Fibroblast of pulmonary artery (primary cell): ENCODE data around the gene TOMM40.
"Not testable (repeated sequence)": the region's sequence is repeated elsewhere in the genome, so short reads cannot be mapped to it uniquely, and the experiment has no call there.

ENCODE experiments used
- DNase-seq: peaks from one replicate; pipeline ENCODE4 v3.0.0-alpha.2; 2010; ENCODE audit warnings: low read depth
- H3K4me3 ChIP-seq: replicated peaks from 2 replicates; pipeline ENCODE4 v1.5.1; 2011; ENCODE audit warnings: low read depth, mild to moderate bottlenecking, control low read depth, low read length, moderate library complexity
- TF ChIP-seq, protein P1 (sequence below): IDR thresholded peaks from 2 replicates; pipeline ENCODE4 v1.5.1; 2011; ENCODE audit warnings: mild to moderate bottlenecking, control low read depth, low read length, inconsistent platforms; ENCODE audit errors: missing control alignments

Gene TOMM40

DNA sequence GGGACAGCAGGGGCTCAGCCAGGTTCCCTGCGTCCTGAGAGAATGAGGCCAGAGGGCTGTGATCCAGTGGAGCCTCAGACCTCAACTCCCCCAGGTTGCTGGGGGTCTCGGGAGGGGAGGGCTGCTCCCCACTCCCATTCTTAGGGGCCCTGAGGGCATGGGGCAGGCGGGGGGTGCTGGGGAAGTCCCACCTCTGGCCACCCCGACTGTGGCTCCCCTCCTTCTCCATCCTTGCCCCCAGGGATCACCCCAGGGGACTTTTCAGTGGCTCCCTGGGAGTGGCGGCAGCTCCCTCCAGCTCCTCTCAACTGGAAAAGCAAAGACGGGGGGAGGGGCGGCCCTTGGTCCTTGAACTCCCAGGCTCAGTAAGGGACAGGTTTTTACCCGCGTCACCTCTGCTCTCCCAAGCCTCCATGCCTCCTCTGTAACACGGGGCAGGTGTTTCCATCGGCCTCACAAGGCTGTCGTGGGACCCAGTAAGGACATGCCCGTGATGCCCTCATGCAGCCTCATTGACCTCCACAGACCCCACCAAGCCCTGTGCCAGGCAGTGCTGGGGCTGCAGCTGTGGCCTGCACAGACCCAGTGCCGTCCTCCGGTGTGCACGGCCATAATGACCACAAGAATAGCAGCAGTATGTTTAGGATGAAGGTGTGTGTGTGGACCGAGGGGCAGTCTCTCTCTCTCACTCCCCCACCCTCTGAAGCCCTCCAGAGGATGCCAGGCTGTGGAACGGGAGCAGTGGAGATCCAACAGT is 11.6 kb upstream of the TOMM40 start:
- TF ChIP-seq, protein P1, sequence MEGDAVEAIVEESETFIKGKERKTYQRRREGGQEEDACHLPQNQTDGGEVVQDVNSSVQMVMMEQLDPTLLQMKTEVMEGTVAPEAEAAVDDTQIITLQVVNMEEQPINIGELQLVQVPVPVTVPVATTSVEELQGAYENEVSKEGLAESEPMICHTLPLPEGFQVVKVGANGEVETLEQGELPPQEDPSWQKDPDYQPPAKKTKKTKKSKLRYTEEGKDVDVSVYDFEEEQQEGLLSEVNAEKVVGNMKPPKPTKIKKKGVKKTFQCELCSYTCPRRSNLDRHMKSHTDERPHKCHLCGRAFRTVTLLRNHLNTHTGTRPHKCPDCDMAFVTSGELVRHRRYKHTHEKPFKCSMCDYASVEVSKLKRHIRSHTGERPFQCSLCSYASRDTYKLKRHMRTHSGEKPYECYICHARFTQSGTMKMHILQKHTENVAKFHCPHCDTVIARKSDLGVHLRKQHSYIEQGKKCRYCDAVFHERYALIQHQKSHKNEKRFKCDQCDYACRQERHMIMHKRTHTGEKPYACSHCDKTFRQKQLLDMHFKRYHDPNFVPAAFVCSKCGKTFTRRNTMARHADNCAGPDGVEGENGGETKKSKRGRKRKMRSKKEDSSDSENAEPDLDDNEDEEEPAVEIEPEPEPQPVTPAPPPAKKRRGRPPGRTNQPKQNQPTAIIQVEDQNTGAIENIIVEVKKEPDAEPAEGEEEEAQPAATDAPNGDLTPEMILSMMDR, result no peak
- H3K4me3 ChIP-seq, result no peak overlapping the region
- no peak for DNase-seq

DNA sequence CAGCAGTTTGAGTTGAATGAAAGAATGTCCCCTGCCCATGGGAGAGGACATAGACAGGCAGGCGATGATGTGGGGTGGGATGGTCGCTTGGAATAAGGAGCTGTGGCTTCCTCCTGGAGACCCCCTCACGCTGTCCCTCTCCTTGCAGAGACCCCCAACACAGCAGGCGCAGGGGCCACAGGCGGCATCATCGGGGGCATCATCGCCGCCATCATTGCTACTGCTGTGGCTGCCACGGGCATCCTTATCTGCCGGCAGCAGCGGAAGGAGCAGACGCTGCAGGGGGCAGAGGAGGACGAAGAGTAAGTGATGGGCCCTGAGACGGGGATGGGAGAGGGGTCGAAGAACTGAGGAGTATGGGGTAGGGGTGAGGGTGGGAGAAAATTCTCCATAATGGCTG is 9.0 kb upstream of the TOMM40 start:
- TF ChIP-seq, protein P1, result no peak
- no peak overlapping the region for H3K4me3 ChIP-seq
- no peak for DNase-seq

DNA sequence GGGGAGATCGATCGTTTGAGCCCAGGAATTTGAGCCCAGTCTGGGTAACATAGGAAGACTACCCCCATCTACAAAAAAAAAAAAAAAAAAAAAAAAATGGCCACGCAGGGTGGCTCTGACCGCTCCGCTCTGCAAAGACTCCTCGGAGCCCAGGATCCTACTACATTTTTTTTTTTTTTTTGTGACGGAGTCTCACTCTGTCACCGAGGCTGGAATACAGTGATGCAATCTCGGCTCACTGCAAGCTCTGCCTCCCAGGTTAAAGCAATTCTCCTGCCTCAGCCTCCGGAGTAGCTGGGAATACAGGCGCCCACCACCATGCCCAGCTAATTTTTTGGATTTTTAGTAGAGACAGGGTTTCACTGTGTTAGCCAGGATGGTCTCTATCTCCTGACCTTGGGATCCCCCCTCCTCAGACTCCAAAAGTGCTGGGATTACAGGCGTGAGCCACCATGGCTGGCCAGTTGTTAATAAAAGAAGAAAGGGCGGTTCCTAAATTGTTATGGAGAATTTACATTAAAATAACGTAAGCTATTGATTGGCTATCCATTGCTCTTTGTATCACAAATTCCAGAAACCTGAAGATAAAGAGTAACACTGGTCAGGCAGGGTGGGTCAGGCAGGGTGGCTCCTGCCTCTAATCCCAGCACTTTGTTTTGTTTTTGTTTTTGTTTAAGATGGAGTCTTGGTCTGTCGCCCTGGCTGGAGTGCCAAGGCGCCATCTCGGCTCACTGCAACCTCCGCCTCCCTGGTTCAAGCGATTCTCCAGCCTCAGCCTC is 8.2 kb upstream of the TOMM40 start:
- not testable (repeated sequence) for H3K4me3 ChIP-seq, DNase-seq

DNA sequence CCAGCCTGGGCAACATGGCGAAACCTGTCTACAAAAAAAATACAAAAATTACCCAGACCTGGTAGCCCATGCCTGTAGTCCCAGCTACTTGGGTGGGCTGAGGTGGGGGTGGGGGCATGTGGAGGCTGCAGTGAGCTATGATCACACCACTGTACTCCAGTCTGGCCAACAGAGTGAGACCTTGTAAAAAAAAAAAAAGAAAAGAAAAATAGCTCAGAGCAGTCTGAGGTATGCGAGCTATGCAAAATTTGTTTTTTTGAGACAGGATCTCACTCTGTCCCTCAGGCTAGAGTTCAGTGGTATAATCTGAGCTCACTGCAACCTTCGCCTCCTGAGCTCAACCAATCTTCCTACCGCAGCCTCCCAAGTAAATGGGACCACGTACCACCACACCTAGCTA is 7.1 kb upstream of the TOMM40 start:
- no peak overlapping the region for H3K4me3 ChIP-seq
- TF ChIP-seq, protein P1, result no peak
- no peak for DNase-seq

DNA sequence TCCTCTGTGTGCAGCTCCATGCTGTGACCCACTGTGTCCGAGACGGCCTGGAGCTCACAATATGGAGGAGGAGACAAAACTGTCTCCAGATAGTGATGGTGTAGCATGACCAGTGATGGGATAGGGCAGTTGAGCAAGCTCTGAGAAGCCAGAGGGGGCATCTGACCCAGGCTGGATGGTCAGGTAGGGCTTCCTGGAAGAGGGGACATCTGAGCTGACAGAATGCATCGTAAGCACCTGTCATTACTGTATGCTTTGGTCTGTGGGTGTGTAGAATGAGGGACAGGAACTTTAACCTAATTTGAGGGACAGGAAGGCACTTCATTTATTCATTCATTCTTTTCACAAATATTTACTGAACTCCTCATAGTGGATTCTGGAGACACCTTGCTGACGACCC is 6.5 kb upstream of the TOMM40 start:
- DNase-seq, result no peak
- no peak overlapping the region for H3K4me3 ChIP-seq
- TF ChIP-seq, protein P1, result no peak

DNA sequence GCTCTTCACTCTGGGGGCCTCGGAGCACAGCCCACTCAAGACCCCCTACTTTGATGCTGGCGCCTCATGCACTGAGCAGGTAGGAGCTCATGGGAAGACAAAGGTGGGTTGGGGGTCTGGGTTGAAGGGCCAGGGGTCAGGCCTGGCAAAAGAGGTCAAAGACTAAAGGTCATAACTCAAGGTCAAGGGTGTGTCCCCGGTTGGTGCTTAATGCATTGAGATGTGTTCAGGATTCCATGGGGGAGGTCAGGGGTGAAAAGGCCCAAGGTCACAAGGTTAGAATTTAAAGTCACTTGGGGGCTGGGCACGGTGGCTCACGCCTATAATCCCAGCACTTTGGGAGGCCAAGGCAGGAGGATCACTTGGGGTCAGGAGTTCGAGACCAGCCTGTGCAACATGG is 4.9 kb upstream of the TOMM40 start:
- TF ChIP-seq, protein P1, result no peak
- no peak overlapping the region for H3K4me3 ChIP-seq
- no peak for DNase-seq

DNA sequence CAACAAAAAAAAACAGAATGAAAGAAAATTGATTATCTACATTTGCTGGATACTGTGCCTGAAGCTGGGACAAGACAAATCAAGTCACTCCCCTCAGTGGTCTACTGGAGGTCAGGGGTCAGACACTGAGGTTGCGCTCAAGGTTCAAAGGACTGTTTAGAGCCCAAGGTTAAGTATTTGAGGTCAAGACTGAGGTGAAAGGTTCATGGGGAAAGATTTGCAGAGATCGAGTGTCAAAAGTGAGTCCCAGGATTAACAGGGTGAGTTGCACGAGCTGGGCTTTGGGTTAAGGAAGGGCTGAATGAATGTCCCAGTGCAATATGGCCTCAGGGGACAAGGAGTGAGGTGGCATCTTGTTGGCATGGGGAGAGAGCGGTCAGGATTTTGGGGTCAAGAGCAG is 3.4 kb upstream of the TOMM40 start:
- DNase-seq, result no peak
- H3K4me3 ChIP-seq, result no peak overlapping the region
- TF ChIP-seq, protein P1, result no peak

DNA sequence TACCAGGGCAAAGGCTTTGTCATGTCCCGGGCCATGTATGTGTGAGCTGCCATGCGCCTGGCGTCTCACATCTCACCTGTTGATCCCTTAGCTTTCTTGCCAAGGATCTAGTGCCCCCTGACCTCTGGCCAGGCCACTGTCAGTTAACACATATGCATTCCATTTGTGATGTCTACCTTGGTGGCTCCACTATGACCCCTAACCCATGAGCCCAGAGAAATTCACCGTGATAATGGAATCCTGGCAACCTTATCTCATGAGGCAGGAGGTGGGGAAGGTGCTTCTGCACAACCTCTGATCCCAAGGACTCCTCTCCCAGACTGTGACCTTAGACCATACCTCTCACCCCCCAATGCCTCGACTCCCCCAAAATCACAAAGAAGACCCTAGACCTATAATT is 2.7 kb upstream of the TOMM40 start:
- DNase-seq, H3K4me3 ChIP-seq: not testable (repeated sequence)
